Right atrium auricular region (tissue), 2 donors: Measurements from ENCODE around the gene DIMT1. TPM values are rescaled to one million over a fixed set of nuclear protein-coding genes. Genes with fewer than 3 reads are reported as not detected.

Experiments used
- DNase-seq: peaks from one replicate; pipeline ENCODE4 v3.0.0-alpha.2; 2019; ENCODE audit warnings: low spot score
- H3K27ac ChIP-seq, 2 donors: fragments of 200-600 bp; sonication (generic); 1 replicate in 1 of 2; 2 replicates in 1 of 2; pipeline ENCODE4 v1.5.1; 2016 to 2019
- H3K27me3 ChIP-seq, 2 donors: fragments of 200-600 bp; sonication (generic); one replicate each; pipeline versions ENCODE4 v1.5.1 to v1.6.0; 2017 to 2019
- H3K36me3 ChIP-seq: fragments of 200-600 bp; sonication (generic); one replicate; pipeline ENCODE4 v1.5.1; 2016
- H3K4me1 ChIP-seq, 2 donors: fragments of 200-600 bp; sonication (generic); one replicate each; pipeline versions ENCODE4 v1.5.1 to v1.6.0; 2017 to 2019
- H3K4me3 ChIP-seq, 2 donors: fragments of 200-600 bp; sonication (generic); 1 replicate in 1 of 2; 2 replicates in 1 of 2; pipeline ENCODE4 v1.5.1; 2017 to 2019; ENCODE audit warnings: mild to moderate bottlenecking in 1 of 2, moderate library complexity in 1 of 2
- H3K9me3 ChIP-seq, 2 donors: fragments of 200-600 bp; sonication (generic); one replicate each; pipeline ENCODE4 v1.5.1; 2019
- total RNA-seq, 2 donors: library from RNA; depleted of rRNA; stranded (reverse); fragments of >200 nt; gene quantifications; one replicate each; pipeline ENCODE4 v1.1.0, GENCODE V29; 2016
- TF ChIP-seq, protein P1 (sequence below), 2 donors: fragments of 200-600 bp; sonication (generic); IDR thresholded peaks; one replicate each; pipeline ENCODE4 v1.5.1; 2019; ENCODE audit warnings: antibody characterized with exemption in 2 of 2

DIMT1 gene
- total RNA-seq, 2 donors from 2014 or later: 23.0 to 25.1 TPM

GRCh38 chr5:62369039-62369438 is 34.7 kb downstream of the DIMT1 start:
- no peaks in the 10 kb centered on the region for H3K27me3 ChIP-seq
- no peak overlapping the region for H3K27ac ChIP-seq
- no peaks in the 10 kb centered on the region for H3K9me3 ChIP-seq
- no peak overlapping the region for H3K4me3 ChIP-seq
- H3K4me1 ChIP-seq: no peaks in the 10 kb centered on the region
- H3K36me3 ChIP-seq: peaks cover 39% of the 10 kb centered on the region
- TF ChIP-seq, protein P1, sequence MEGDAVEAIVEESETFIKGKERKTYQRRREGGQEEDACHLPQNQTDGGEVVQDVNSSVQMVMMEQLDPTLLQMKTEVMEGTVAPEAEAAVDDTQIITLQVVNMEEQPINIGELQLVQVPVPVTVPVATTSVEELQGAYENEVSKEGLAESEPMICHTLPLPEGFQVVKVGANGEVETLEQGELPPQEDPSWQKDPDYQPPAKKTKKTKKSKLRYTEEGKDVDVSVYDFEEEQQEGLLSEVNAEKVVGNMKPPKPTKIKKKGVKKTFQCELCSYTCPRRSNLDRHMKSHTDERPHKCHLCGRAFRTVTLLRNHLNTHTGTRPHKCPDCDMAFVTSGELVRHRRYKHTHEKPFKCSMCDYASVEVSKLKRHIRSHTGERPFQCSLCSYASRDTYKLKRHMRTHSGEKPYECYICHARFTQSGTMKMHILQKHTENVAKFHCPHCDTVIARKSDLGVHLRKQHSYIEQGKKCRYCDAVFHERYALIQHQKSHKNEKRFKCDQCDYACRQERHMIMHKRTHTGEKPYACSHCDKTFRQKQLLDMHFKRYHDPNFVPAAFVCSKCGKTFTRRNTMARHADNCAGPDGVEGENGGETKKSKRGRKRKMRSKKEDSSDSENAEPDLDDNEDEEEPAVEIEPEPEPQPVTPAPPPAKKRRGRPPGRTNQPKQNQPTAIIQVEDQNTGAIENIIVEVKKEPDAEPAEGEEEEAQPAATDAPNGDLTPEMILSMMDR (IDR thresholded peaks at IDR 0.05): no peak
- no peak for DNase-seq

DNA sequence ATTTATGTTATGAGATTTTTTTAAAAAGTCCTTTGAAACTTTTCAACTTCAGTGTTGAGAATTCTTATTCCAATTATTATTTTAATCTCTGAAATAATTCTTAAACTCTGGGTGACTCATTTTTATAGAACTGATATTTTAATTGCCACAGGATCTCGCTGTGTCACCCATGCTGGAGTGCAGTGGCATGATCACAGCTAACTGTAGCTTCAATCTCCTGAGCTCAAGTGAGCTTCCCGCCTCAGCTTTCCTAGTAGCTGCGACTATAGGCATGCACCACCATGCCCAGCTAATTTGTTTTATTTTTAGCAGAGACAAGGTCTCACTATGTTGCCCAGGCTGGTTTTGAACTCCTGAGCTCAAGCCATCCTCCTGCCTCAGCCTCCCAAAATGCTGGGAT is 41.0 kb downstream of the DIMT1 start:
- Histone ChIP-seq H3K27ac (no peak overlapping the region), H3K4me1 (no peaks in the 10 kb centered on the region), H3K9me3 (no peaks in the 10 kb centered on the region), H3K27me3 (no peaks in the 10 kb centered on the region), H3K36me3 (peaks cover 48% of the 10 kb centered on the region), H3K4me3 (no peak overlapping the region)
- TF ChIP-seq, protein P1 (IDR thresholded peaks at IDR 0.05): no peak
- no peak for DNase-seq

DNA sequence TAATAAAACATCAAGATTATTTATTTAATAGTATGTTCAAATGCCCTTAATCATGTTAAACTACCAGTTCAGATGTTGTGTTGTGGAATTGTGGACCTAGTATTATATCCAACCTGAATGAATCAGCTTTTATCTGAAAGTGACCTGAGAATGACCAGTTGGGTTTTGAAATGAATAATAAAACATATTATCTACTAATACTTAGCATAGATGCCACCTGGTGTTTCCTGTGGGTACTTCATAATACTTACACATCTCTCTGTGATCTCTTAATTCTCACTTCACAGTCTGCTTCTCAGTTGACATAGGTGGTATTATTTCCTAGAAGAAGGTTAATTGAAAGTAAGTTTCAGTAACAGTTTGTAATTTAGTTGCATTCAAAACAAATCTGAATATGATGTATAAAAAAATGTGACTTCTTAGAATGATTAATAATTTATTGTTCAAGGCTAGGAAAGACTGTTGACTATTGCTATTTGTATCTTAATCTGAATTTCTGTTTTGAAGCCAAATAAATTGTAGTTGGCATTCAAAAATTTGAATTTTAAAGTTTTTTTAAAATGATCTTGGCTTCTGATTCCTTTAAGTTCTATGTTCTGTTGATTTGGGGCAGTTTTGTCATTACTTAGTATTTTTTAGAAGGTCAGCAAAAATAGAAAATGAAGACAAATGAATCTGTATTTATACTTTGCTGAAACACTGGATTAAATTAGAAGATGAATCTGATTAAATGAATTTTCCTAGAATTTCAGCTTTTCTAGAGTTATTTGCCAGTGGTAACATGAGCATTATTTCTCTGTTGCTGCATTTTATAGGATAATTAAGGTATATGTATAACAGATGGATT is 49.5 kb downstream of the DIMT1 start:
- peaks cover 29% of the 10 kb centered on the region for H3K36me3 ChIP-seq
- TF ChIP-seq, protein P1 (IDR thresholded peaks at IDR 0.05): peak in 1 of 2 donors; percentile 71
- DNase-seq: no peak

DNA sequence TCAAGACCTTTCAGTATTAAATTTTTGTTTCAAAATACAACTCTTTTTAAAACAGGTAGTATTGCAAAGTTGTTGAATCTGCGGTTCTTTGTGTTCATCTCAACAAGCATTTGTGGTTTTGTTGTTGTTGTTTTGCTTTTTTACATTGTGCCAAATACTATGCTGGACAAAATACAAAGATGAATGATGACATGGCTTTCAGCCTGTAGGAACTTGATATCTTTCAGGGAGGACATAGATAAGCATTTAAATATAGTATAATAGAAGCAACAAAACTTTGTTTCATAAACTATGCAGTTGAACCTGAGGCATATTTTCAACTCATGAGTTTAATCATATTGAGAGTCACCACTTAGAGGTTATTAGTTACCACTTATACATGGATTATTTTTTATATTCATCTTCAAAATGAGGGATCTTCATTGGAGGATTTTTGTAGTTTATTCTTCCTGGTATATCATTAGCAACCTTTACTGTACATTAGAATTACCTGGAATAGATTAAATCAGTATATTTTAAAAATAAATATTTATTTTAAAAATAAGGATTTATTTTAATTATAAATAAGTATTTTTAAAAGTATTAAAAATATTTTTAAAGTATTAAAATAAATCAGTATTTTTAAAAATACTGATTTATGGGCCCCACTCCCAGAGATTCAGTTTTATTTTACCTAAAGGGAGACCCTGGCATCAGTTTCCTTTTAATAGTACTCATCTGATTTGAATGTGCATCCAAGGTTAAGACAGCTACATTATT is 54.8 kb downstream of the DIMT1 start:
- H3K27ac ChIP-seq: no peak overlapping the region
- no peaks in the 10 kb centered on the region for H3K4me1 ChIP-seq
- no peaks in the 10 kb centered on the region for H3K9me3 ChIP-seq
- no peaks in the 10 kb centered on the region for H3K27me3 ChIP-seq
- no peak for DNase-seq
- peaks cover 29% of the 10 kb centered on the region for H3K36me3 ChIP-seq
- TF ChIP-seq, protein P1 (IDR thresholded peaks at IDR 0.05): no peak
- H3K4me3 ChIP-seq: no peak overlapping the region

More for the DNA sequence above, 49.5 kb downstream of the DIMT1 start:
- H3K4me3 ChIP-seq: no peak overlapping the region
- H3K9me3 ChIP-seq: no peaks in the 10 kb centered on the region
- no peak overlapping the region for H3K27ac ChIP-seq
- no peaks in the 10 kb centered on the region for H3K4me1 ChIP-seq
- H3K27me3 ChIP-seq: no peaks in the 10 kb centered on the region

- Histone ChIP-seq H3K9me3 (no peaks in the 10 kb centered on the region), H3K36me3 (peaks cover 23% of the 10 kb centered on the region), H3K27me3 (no peaks in the 10 kb centered on the region), H3K4me3 (no peak overlapping the region), H3K4me1 (no peaks in the 10 kb centered on the region), H3K27ac (no peak overlapping the region)
- TF ChIP-seq, protein P1 (IDR thresholded peaks at IDR 0.05): no peak
- no peak for DNase-seq
Measured at GRCh38 chr5:62347928-62348327, 55.8 kb downstream of the DIMT1 start.
